ENCODE measurements around the gene AHNAK2.
A peak's percentile ranks its signal among the peaks of the same experiment; 100 is the strongest.

The AHNAK2 gene

GRCh38 chr14:104986487-104987164, 8.5 kb upstream of the AHNAK2 start:
- no peak for DNase-seq (ENCODE audit: low read depth in 4 of 4, low spot score in 1 of 4)

DNA sequence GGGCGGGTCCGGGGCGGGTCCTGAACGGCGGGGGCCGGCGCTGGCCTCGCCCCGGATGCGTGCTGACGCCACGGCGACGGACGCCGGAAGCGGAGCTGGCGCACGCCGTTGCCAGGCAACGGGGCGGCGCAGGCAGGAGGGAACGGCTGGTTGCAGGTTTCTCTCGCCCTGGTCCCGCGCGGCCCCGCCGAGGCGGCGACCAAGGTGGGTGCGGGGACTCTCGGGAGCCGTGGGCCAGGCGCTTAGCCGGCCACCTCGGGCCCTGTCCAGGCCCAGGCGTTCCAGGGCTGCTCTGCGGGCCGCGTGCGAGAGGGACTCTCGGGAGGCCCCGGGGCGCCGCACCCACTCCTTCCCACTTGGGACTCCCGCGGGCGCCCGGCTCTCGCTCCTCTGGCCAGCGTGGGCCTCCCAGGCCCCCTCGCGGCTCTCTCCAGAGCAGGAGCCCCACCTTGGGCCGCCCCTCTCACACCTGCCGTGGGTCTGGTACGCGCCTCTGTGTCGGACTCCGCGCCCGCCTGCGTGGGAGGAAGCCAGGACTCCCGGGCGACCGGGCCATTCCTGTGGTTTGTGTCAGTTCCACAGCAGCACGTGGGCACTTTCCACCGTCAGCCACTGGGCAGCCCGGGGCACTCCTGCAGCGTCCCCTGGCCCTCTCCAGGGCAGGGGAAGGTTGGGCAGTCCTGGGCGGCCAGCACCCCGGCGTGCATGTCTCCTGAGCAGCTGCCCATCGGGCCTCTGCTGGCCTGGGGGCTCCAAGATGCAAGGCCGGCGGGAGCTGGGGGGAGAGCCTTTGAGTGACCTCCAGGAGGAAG, 7.7 kb upstream of the AHNAK2 start, which contains the start of gene CLBA1:
Gene CLBA1, plus strand, starts transcription at position 114 of the 812 bp plus-strand sequence. Its CDS starts 644 bp downstream, at position 758.
- peak; percentile 61 to 84 (median 74) for DNase-seq (ENCODE audit: low read depth in 4 of 4, low spot score in 1 of 4)

- DNase-seq (ENCODE audit: low read depth in 4 of 4, low spot score in 1 of 4), result no peak
These were observed 6.1 kb upstream of the AHNAK2 start for GRCh38 chr14:104984056-104984894.

DNA sequence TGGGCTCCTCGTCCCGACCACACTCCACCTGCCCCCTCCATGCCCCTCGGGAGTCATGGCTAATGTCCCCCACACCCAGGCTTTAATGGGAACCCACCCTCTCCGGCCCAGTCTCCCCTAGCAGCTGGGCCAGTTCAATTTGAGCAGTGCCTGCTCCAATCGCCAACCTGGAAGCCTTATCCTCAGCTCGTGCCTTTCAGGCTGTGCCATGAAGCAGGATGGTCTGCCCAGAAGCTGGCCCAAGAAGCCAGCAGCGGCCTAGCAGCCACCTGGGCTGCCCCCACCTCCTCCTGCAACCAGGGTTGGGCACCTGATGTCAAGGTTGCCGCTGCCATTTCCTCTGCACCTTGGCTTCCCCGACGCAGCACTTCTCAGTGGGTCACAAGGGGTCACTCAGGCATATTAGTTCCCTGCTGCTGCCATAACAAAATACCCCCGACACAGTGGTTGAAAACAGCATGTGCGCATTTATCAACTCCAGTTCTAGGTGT, 5.1 kb upstream of the AHNAK2 start:
- DNase-seq (ENCODE audit: low read depth in 4 of 4, low spot score in 1 of 4), result no peak

DNA sequence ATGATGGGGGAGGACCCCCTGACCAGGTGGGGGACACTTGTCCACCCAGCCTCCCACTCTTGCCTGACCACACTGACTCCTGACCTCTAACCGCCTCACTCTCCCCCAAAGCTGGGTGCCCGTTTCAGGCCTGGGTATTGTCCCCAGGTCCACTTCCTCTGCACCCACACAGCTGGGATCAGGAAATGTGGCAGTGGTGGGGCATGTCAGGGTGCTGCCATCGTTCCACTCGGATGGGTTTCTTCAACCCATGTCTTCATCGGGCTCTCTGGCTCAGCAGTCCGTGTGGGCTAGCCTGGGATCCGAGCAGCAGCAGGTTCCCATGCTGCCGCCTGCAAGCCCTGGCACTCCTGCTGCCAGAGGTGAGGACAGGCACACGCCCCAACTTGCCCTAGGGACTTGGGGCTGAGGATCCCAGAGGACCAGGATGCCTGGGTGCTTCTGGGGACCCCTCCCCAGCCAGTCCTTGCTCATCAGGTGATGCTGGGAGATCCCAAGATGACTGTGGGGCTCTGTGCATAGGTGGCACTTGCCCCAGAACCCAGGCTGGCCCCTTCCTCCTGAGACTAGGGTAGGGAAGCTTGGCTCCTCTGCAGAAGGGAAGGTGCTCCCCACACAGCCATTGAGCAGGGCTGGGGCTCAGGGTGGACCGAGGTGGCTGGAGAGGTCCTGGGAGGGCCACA, 4.5 kb upstream of the AHNAK2 start:
- no peak for DNase-seq (ENCODE audit: low read depth in 4 of 4, low spot score in 1 of 4)

- no peak for DNase-seq (ENCODE audit: low read depth in 4 of 4, low spot score in 1 of 4)
These were observed 3.7 kb upstream of the AHNAK2 start for GRCh38 chr14:104981699-104982541.

GRCh38 chr14:104980611-104981531, 2.7 kb upstream of the AHNAK2 start:
- DNase-seq (ENCODE audit: low read depth in 4 of 4, low spot score in 1 of 4), result no peak

DNA sequence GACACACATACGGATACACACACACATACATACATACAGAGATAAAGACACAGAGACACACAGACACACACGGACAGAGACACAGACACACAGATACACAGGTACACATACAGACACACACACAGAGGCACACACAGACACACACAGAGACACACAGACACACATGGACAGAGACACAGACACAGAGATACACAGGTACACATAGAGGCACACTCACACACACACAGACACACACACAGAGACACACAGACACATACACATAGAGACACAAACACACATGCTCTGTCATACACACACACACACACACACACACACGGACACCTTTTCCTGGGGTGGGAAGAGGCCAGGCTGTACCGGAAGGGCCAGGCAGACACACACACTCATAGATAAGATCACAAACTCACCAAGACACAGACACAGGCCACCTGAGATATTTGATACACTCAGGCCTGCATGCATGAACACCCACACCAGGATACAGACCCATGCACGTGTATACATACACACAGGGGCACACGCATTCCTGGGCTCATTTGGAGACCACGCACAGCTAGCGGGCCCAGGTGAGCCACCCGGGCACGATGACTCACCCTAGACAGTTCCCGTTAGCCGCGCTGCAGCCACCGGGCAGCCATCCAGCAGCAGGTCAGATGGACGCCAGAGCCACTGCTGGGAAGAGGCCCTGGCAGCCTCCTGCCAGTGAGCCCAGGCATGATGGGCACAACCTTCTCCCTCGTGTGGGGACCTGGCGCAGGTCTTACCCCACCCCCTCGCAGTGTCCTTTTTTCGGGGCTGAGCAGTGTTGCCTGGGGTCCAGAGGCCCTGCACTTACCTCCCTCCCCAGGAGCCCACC, 1.8 kb upstream of the AHNAK2 start:
- DNase-seq (ENCODE audit: low read depth in 4 of 4, low spot score in 1 of 4), result no peak

DNA sequence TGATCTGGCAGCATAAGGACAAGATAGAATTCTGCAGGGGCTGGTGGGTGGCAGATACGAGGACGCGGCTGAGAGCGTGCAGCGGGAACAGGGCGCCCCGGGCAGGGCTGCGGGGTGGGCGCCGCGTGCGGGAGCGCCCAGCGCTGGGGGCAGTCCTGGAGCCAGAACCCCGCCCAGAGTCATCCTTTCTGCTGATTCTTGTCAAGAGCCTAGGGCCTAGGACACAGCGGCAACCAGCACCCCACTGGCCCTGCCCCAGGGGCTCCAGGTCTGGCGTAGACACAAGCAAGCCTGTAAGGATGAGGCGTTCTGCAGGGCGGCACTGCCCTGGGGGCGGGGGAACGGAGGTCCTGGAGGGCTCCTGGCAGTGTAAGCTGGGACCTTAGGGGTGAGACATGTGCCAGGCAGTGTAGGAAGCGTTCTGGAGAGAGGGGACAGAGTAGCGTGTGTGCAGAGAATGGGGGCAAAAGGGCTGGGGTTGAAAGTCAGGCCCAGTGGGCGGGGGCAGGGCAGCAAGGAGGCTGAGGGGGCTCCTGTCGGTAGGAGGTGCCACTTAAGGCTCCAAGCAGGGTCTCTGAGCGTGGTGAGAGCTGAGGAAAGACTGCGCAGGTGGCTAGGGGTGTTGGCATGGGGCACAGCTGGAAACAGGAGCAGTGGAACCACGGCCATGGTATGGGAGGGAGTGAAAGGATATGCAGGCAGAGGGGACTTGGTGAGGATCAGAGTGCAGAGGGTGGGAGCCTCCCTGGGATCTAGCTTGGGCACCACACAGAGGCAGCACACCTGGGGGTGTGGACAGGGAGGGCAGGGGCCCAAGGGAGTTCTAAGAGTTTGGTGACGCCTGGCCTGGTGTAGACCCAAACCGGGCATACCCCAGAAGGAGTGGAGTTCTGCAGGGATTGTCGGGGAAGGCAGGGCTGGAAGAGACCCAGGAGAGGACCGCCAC, 845 bp upstream of the AHNAK2 start:
- DNase-seq (ENCODE audit: low read depth in 4 of 4, low spot score in 1 of 4), result no peak

DNA sequence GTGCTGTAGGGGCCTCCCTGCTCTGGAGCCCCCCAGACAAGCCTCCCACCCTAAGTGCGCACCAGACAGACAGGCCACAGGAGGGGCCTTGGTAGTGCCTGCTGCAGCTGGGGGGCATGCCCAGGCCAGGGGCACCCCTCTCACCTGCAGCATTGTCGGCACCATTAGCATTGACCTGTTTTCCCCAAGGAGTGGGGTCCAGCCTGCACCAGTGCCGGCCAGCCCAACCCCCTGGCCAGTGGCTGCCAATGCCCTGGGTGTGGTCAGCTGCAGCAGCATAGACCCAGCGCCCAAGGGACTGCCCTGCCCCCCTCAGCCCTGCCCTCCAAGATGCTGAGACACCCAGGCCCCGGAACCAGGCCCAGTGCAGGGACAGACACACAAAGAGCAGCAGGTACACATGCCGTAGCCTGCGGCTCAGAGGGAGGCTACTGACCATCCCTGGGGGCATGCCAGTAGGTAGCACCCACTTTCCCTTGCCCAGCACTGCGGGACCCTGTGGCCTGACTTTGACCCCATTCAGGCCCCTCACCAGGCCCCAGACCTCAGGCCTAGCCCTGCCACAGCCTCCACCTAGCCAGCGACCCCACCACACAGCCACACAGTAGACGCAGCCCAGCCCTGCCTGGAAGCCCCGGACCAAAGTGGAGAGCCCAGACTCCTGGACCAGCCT, 1.0 kb downstream of the AHNAK2 start:
- no peak for DNase-seq (ENCODE audit: low read depth in 4 of 4, low spot score in 1 of 4)

GRCh38 chr14:104976198-104977007, 1.8 kb downstream of the AHNAK2 start:
- peak; percentile 75 to 81 (median 79) for DNase-seq (ENCODE audit: low read depth in 4 of 4, low spot score in 1 of 4)

DNA sequence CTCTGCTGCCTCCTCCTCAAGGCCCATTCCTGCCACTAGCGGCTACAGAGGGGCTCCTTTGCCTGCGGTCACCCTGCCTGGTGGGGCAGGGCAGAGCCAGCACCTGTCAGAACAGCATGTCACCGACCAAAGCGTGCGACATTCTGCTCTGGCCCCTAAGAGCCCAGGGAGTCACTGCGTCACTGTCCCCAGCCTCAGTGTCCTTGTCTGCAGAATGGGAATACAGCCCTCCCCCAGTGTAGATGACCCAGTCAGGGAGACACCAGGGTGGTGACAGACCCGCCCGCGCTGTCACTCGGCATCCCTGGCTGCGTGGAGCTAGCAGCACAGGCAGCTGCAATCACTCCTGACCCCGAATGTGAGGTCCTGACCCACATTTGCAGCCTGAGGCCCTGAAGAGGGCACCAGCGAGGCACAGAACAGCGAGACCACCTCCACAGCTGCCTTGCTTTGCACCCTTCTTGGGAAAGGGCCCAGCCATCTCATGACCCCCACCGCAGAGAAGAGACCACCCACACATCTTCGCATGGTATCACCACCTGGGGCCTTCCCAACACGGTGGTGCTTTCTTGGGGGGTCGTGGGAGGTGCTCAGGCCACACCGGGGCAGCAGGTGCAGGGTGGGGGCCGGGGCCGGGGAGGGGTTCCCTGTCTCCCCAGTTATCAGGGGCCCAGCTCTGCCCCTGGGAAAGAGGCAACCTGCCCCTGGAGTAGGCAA, 2.5 kb downstream of the AHNAK2 start:
- no peak for DNase-seq (ENCODE audit: low read depth in 4 of 4, low spot score in 1 of 4)

- DNase-seq (ENCODE audit: low read depth in 4 of 4, low spot score in 1 of 4), result no peak
These were observed 3.3 kb downstream of the AHNAK2 start for GRCh38 chr14:104974665-104975390.

DNA sequence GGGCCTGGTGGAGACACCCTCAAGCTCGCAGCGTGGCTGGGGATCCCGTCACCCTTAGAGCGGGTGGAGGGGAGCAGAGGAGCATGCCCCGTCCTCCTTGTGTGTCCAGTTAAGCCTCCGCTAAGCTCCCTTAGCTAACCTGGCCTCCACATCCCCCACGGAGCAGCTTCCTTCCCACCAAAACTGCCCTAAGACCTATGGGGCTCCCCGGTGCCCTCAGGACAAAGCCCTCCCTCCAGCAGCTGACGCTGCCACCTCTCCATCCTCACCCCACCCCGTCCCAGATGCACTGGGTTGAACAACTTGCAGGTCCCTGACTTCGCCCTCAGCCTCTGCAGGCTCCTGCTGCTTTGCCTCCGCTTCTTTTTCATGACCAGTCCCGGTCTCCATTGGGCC, 4.0 kb downstream of the AHNAK2 start:
- DNase-seq (ENCODE audit: low read depth in 4 of 4, low spot score in 1 of 4), result no peak

Measured in stimulated activated CD4-positive, alpha-beta T cell treated with anti-CD3 and anti-CD28 coated beads, Interleukin-1b, Interleukin-23, amount 100 ng/mL, for 24 hours (primary cell).